AG08395 (cell line): ENCODE measurements around the gene TGM1.
"Not testable (repeated sequence)": the region's sequence is repeated elsewhere in the genome, so short reads cannot be mapped to it uniquely, and the experiment has no call there.

Experiments
- DNase-seq: peaks from one replicate; pipeline ENCODE4 v3.0.0; 2012; ENCODE audit warnings: mixed read lengths, low spot score

Gene TGM1

DNA sequence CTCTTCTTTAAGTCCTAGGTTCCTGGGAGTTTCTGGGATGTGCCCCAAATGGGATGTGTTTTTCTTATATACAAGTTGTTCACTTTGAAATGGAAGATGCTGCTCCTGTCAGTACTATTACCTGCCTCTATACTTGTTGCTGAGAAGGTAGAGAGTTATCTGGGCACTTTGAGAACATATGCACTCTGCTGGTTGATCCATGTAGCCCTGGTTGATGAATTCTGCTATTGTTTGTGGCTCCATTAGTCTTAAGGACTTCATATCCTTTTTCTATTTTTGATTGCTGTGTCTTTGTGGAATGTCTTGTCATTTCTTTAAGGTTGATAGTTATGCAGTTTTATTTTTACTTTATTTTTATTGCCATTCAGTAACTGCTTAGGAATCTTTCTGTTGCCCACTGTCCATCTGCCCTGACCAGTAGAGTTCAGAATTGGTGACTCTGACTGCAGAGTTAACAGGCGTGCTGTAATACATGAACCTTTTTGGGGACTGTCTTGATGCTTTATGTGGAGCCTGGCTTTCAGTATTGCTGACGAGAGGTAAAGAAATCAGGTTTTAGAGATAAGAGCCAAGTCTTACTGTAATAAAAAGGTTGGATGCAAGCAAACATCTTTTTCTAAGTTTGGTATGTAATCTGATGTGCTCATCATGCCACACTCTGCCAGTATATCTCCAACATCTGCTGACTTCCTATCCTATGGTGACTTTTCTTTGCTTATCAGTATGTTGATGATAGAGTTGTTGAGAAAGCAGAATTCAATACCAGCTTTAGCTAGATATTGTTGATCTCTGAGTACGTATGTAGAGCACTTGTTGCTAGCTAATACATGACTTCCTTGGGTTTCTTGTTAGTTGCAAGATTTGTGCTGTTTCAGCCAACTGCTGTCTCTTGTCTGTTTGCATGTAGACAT, 28.6 kb downstream of the TGM1 start:
- DNase-seq: no peak

DNA sequence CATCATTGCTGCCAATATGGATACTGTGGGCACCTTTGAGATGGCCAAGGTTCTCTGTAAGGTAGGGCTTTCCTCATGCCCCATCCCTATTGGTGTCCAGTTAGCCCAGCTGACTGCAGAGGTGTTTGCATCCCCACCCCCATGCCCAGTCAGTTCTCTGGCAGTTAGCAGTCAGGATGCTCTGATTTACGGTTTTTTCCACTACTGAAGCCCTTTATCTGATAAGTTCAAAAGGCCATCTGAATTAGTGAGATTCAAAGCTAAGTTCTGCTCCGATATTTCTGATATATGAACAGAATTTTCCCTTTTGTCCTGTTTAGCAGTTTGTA, 29.5 kb downstream of the TGM1 start:
- DNase-seq: no peak

DNA sequence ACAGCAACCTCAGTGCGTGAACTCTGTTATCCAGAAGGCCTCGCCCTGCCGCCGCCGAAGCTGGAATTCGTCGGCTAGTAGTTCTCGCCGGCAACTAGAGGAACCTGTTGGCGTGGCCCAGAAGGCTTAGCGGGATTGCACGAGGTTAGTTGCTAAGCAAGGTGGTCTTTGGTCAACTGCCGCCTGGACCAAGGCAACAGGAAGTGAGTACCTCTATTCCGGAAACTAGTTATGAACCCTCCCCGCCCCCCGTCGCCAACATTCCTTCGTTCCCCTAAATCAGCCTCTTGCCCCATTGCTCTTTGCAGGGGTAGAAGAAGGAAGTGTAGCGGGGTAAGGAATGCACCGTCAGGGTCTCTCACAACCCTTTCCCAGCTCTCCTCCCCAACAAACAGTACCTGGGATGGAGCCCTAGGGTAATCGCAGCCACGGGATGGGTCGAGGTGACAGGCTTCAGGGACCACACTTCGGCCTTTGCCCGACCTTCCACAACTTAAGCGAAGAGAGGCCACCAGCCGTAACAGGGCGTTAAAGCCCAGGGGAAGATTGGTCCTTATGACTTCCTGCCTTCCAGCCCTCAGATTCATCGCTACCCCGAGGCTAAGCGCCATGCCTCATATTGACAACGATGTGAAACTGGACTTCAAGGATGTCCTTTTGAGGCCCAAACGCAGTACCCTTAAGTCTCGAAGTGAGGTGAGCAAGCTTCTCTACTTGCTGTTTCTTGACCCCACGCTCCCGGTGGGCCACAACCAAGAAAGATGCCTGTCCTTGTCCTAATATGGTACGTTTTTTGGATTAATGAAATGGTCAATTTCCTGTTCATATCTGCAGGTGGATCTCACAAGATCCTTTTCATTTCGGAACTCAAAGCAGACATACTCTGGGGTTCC, 30.1 kb downstream of the TGM1 start, which contains the start of gene GMPR2:
Gene GMPR2 (plus strand): TSS at position 285 of the 893 bp plus-strand sequence. CDS start 325 bp downstream, at position 610.
- no peak for DNase-seq

DNA sequence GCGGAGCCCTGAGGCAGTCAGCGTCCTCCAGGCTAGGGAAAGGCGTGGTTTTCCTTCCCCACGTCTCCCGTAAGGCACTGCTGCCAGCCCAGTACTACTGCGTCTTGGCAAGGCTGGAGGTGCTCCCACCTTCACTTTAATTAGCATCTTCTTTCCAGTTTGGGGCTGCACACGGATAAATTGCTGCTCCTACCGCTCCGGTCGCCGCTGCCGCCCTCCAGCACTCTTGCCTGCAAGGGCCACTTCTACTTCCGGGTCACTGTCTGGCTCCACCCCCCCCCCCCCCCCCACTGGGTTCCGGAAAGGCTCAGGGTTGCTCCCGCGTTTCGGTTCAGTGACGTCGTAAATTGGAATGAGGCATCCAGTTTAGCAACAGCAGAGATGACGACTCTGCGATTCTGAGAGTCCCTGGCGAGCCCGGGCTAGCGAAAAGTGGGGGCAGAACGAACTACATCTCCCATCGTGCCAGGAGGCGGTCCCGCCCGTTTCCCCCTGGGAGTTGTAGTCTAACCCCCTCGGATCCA, 30.8 kb downstream of the TGM1 start, which contains the start of gene NEDD8:
Gene NEDD8 (minus strand): TSS at position 247 of the 524 bp plus-strand sequence. CDS start 100 bp downstream, at position 147.
- DNase-seq: peak; percentile 95

DNA sequence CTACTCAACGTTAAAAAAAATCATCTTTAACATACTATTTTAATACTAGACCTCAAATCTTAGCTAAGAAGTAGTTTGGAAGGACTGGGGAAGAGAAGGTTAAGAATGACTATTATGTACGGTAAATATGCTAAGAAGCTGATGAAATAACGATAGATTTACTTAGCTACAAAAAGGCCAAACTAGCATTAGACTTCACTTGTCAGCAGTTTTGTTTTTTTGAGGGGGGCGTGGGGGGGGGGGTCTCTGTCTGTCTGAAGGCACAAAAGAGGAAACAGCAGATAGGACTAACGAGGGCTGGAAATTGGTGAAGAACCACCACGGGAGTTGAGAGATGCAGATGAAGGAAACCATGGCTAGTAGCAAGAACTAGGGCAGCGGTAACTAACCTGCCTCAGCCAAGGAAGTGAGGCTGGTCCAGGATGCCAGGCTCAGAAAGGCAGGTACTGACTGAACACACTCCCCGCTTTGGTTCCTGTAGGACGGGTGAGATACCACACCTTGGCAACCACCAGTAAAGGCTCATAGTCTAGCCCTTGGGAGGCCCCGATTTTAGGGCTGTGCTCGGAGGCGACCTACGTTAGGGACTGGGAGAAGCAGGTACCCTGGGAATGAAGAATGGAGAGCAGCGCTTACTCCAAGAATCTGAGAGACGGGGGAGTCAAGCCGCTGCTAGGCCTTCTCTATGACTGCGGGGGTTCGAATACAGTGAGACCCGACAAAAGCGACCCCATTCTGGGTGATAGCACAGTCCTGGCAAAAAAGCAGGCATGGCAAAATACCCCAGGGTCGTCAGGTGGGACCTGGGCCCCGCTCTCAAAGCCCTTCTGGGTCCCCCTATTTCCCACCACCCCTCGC, 31.5 kb downstream of the TGM1 start:
- DNase-seq: no peak

DNA sequence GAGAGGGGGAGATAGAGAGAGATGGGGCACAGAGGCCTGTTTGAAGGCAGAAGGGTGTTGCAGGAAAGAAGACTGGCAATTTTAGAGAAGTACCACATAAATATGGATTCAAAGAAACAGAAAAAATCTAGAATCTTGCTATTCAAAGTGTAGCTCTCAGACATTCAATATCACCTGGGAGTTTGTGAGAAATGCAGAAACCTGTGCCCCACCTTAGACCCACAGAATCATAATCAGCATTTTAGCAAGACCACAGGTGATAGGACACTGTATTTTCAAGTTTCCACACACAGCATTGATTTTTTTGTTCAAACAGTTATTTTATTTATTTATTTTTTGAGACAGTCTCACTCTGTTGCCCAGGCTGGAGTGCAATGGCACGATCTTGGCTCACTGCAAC, 34.1 kb downstream of the TGM1 start:
- no peak for DNase-seq

DNA sequence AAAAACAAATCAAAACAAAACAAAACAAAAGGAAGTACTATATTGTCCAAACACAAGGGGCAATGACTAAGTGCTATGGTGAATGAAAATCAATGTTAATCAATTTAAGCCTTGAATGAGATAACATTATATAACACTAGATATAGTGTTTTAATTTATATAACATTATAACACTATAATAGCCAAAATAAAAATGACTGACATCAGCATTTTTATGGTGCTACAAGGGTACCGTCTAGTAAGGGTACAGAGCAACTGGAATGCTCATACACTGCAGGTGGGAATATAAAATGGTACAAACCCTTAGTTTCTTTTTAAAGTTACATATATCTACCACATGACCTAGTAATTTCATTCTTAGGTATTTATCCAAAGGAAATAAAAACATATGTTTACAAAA, 36.5 kb downstream of the TGM1 start:
- DNase-seq: no peak

DNA sequence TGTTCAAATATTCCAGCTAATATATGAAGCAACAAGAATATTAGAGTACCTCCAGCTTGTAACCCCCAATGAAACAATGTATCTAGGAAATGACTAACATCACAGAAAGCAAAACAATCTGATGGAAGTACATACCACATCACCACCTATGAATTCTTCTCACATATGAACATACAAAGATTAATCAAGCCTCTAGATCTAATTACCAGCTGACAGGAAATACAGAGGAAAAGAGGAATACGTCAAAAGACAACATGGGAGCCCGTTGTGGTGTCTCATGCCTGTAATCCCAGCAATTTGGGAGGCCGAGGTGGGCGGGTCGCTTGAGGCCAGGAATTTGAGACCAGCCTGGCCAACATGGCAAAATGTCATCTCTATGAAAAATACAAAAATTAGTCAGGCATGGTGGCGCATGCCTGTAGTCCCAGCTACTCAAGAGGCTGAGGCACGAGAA, 38.3 kb downstream of the TGM1 start:
- DNase-seq: peak; percentile 70

DNA sequence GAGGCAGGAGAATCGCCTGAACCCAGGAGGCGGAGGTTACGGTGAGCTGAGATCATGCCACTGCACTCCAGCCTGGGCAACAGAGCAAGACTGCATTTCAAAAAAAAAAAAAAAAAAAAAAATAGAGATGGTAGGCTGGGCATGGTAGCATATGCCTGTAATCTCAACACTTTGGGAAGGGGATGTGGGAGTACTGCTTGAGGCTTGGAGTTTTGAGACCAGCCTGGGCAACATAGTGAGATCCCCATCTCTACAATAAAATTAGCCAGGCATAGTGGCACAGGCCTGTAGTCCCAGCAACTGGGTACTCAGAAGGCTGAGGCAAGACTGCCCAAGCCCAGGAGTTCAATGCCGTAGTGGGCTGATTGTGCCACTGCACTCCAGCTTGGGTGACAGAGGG, 40.0 kb downstream of the TGM1 start:
- DNase-seq: not testable (repeated sequence)

DNA sequence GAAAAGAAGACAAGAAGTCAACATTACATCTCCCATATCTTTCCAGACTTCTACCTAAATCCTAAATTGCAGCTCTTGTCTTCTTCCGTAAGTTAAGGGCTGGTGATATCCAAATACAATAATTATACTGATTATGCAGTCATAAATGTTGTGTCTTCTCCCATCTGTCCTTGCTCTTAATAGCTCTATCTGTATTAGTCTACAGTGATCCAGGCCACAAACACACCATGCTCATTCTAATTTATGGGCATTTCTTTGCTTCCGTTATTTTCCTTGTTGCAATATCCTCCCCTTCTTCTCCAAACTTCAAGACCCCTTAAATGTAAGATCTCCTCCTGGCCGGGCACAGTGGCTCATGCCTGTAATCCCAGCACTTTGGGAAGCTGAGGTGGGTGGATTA, 43.5 kb downstream of the TGM1 start:
- DNase-seq: no peak

DNA sequence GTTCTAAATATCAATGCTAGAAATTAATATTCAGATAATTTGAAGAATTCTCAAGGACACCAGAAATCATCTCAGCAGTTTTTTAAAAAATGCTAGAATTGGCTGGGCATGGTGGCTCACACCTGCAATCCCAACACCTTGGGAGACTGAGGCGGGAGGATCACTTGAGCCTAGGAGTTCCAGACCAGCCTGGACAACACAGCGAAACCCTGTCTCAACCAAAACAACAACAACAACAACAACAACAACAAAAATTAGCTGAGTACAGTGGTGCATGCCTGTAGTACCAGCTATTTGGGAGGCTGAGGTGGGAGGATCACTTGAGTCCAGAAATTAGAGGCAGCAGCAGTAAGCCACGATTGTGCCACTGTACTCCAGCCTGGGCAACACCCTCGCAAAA, 43.9 kb downstream of the TGM1 start:
- no peak for DNase-seq

DNA sequence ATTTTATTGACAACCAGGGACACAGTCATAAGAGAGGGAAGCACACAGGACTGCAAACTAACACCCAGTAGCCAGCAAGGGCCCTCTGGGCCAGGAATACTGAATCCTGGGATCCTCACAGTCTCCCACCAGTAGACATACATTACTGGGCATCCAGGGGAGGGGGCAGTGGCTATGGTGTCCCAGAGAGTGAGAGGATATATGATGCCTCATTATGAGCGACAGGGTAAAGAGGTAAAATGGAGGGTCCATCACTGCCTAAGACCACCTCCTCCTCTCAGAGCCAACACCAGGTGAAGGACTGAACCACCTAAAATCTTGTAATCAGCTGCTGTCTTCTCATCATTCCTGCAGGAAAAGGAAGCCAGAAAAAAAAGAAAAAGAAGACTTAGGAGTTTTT, 46.1 kb downstream of the TGM1 start:
- not testable (repeated sequence) for DNase-seq

DNA sequence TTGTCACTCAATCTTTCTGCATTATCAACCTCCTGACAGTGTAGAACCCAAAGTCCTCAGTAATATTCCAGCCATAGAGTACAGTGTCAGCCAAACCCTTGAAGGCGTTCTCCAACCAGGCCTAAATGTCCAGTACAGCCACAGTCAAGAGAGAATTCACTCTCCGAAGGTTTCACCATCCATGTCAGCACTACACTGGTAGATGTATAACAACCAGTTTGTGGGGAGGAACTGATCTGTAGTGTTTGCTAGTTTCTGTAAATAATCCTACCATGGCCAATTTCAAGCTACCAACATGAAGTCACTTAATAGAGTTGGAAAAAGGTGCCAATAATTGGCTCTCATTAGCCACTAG, 46.7 kb downstream of the TGM1 start:
- no peak for DNase-seq

DNA sequence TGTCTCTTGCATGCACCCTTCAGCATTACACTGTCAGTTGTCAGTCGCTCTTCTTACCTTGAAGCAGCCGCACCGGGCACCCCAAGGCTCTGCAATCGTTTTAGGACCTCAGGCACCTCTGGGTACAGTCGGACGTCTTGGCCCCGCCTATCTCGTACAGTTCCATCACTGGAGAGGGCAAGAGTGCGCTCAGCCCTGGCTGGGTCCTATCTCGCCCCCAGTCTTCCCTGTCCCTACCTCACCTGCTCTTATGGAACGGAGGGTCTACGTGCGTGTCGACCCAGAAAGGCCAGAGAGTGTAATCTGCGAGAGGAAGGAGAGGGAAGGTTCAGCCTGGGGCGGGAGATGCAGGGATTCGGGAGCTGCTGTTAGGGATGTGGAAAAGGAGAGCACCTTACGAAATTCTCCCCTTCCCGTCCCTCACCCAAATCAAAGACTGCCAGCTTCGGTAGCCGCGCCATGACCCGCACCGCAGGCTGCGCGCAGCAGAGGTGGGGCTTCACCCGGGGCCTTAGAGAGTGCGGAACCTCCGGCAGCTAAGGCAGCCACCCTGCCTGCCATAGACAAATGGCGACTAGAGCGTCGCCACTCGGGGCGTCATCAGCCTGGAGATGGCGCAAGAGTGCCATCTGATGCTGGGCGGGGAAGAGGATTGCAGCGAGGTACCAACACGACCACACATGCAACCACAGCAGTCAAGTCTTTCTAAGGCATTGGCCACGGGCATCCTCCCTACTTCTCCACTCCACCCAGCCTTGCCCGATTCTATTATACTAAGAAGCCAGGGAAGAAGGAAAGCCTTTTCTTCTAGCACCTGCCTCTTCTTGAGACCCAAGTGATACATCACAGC, 47.3 kb downstream of the TGM1 start, which contains the start of gene MDP1:
Gene MDP1 (minus strand): TSS at position 572 of the 850 bp plus-strand sequence. CDS start 111 bp downstream, at position 461.
- DNase-seq: peak; percentile 92

DNA sequence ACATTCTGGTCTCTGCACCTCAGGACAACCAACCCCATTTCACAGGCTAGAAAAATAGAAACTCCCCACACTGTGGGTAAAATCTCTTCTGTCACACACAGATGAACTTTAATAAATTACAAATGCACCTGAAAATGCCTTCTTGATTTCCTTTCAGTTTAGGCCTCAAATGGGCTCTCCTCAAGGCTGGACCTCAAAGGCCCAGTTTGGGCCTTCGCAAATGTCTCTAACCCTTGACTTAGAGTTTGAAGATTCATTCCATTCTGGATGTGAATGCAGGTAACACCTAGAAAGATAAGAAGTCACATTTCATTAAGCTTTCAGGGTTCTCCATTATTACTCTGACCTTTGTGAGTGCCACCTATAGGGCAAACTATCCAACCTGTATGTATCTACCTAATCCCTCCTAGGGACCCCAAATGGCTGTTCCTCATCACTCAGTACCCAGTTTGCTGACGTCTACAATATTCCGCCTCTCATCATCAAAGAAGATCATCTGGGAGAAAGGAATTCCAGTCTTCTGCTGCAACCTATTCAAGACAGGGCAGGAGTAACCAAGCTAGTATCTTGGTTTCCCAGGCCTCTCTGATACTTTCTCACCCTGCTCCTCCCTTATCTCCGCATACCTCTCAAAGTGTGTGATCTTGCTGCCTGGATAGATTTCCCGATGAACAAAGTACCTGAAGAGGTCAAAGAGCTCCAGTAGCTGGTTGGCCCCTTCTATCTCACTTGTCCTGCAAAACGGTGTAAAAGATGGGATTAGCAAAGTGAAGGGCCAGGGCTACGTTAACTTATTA, 48.9 kb downstream of the TGM1 start:
- no peak for DNase-seq

DNA sequence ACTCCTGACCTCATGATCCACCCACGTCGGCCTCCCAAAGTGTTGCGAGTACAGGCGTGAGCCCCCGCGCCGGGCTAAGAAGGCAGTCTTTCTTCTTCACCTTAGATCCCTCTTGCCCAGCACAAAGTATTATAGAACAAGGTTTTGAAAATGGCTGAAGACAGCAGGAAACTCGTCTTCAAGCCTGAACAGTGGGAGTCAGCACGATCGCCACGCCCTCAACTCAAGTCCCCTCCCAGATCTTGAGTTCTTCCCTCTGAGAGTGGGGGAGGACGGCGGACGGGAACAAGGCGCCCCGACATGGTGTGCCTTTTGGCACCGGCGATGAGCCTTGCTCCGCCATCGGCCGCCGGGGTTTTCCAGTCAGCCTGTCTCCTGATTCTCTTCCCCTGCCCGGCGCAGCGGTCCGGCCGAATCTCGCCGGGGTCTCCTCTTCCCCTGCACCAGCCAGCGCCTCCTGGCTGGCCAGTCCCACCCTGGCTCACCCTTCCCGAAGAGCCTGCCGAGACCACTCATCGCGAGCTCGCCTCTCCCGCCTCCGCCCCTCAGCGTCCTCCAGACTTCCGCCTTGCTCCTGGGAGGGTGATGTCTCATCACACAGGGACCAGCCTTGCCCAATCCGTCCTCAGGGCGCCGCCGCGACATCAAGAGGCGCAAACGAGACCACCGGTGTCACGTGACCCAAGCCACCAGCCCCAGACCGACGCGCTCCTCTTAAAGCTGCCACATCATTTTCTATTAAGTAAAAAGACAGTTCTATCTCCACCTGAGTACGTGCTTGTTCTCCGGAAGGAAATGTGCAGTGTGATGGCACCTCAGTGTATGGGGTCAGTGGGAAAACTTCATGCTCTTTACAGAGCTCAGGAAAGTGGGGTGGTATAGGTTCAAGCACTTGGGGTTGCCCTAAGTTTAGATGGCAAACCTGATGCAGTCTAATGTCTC, 49.8 kb downstream of the TGM1 start, which contains the start of gene CHMP4A:
Gene CHMP4A (minus strand): TSS at position 565 of the 942 bp plus-strand sequence. CDS start 49 bp downstream, at position 516.
- DNase-seq: peak; percentile 98

DNA sequence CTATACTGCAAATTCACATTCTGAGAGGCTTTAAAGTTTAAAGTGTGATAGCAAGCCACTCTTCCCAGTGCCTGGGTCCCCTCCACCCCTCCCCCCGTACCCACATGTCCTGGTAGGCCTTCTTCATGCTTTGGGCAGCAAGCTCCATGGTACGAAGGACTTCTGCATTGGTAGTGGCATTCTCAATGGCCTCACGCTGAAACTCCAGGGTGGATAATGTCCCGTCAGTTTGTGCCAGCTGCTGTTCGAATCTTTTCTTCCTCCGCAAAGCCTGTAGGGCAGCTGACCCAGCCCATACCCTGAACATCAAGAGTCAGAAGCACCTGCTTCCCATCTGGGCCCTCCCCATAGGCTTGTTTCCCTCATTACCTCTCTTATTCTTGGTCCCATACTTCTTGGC, 51.7 kb downstream of the TGM1 start:
- no peak for DNase-seq

DNA sequence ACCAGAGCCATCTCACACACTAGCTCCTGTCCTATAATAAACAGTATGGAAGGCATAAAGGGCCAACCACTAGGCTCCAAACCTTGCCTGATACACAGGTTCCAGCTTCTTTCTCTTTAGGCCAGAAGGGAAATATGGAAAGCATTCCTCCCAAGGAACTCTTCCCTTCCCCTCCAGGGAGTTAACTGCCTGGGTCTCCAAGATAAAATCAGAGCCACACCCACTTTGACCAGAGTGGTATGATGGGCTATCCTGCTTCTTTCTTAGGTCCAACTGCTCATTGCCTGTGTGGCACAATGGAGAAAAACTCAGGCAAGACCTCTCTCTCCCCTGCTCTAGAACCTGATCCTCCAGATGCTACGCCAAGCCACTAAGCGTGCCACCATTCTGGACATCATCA, 55.4 kb downstream of the TGM1 start:
- no peak for DNase-seq
